SK-N-MC (cell line): ENCODE results near the gene CD99.
"Not testable (repeated sequence)": the region's sequence is repeated elsewhere in the genome, so short reads cannot be mapped to it uniquely, and the experiment has no call there.

Experiments
- DNase-seq: peaks from one replicate; pipeline ENCODE4 v3.0.0-alpha.2; 2011; ENCODE audit warnings: low read depth, low spot score
- H3K27ac ChIP-seq: fragments of 200-600 bp; sonication (generic); 2 replicates; pipeline ENCODE4 v1.5.1; 2016; ENCODE audit warnings: mixed run types
- H3K36me3 ChIP-seq: fragments of 200-600 bp; sonication (generic); 2 replicates; pipeline ENCODE4 v1.6.1; 2017; ENCODE audit warnings: antibody characterized with exemption, low read length, mixed read lengths; ENCODE audit not compliant: insufficient read depth
- H3K4me3 ChIP-seq: fragments of 200-600 bp; sonication (generic); 2 replicates; pipeline ENCODE4 v1.5.1; 2016
- H3K9ac ChIP-seq: fragments of 200-600 bp; sonication (generic); 2 replicates; pipeline ENCODE4 v1.8.0; 2017; ENCODE audit warnings: mixed run types, mixed read lengths; ENCODE audit not compliant: insufficient read length
- H3K9me3 ChIP-seq: fragments of 200-600 bp; sonication (generic); 2 replicates; pipeline ENCODE4 v1.6.1; 2017; ENCODE audit warnings: low read depth, mild to moderate bottlenecking, antibody characterized with exemption, low read length, moderate library complexity, mixed read lengths
- EZH2 ChIP-seq: fragments of 200-600 bp; sonication (generic); IDR thresholded peaks from one replicate; pipeline ENCODE4 v1.6.1; 2017; ENCODE audit warnings: antibody characterized with exemption
- FOXP2 ChIP-seq: optimal IDR thresholded peaks from 2 replicates; pipeline ENCODE3; 2011; ENCODE audit warnings: mild to moderate bottlenecking, moderate library complexity; ENCODE audit not compliant: insufficient read depth; ENCODE audit errors: extremely low read length, control extremely low read depth
- POLR2AphosphoS5 ChIP-seq: IDR thresholded peaks from 2 replicates; pipeline ENCODE4 v1.6.1; 2012; ENCODE audit warnings: mild to moderate bottlenecking, low read depth, low read length, borderline replicate concordance

The CD99 gene

GRCh38 chrX:2764766-2765548, 73.9 kb downstream of the CD99 start:
- Histone ChIP-seq H3K36me3 (peaks cover 10% of the 10 kb centered on the region), H3K27ac (peak overlapping the region; percentile 97), H3K4me3 (peak overlapping the region; percentile 6)
- not testable (repeated sequence) for H3K9ac ChIP-seq, H3K9me3 ChIP-seq
- TF ChIP-seq POLR2AphosphoS5, result peak; percentile 74; the same call in 1 of the 2 replicates
- DNase-seq, result peak; percentile 96

DNA sequence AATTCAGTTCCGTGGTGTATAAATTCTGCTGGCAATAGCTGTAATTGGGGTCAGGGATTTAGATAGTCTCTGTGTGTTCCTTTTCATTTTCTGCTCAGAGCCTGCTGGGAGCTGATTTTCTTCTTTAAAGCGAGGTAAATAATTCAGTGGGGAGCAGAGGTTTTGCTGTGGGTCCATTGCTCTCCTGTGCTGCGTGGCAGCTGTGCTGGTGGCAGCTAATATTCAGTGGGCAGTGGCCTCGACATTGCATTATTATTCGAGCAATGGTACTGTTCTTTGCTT, 74.4 kb downstream of the CD99 start:
- H3K9me3 ChIP-seq, result no peaks in the 10 kb centered on the region
- H3K27ac ChIP-seq, result peak overlapping the region; percentile 97
- no peak for DNase-seq
- peaks cover 16% of the 10 kb centered on the region for H3K36me3 ChIP-seq
- H3K9ac ChIP-seq, result peak overlapping the region; percentile 50
- TF ChIP-seq FOXP2 (no peak), EZH2 (no peak), POLR2AphosphoS5 (no peak; the same call in 1 of the 2 replicates)
- peak overlapping the region; percentile 6 for H3K4me3 ChIP-seq

DNA sequence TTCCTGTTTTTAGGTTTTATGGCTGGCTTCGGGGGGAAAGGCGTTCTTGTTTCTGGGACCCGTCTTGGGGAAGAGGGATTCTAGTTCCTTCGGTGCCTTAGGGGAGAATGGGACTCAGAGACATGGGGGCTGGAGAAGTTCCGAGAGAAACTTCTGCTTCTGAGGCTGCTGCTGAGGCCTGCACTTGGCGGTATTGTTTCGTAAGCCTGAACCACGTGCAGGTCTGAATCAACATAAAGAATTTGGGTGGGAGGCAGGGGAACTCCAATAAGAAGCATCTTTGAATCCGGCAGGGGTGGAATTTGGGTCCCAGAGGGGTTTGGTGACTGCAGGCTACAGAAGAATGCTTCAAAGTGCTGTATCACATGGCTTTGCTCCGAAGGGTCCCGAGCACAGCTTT, 75.8 kb downstream of the CD99 start:
- H3K27ac ChIP-seq, result peak overlapping the region; percentile 85
- peaks cover 21% of the 10 kb centered on the region for H3K36me3 ChIP-seq
- H3K9me3 ChIP-seq, result no peaks in the 10 kb centered on the region
- DNase-seq, result no peak
- peak overlapping the region; percentile 26 for H3K9ac ChIP-seq
- H3K4me3 ChIP-seq, result no peak overlapping the region
- TF ChIP-seq POLR2AphosphoS5, result no peak
- TF ChIP-seq FOXP2, result no peak
- TF ChIP-seq EZH2, result no peak

- DNase-seq, result no peak
- Histone ChIP-seq H3K9me3 (no peaks in the 10 kb centered on the region), H3K36me3 (peaks cover 21% of the 10 kb centered on the region), H3K4me3 (no peak overlapping the region), H3K9ac (no peak overlapping the region), H3K27ac (peak overlapping the region; percentile 85)
- TF ChIP-seq POLR2AphosphoS5 (no peak), FOXP2 (no peak), EZH2 (no peak)
These were observed 76.7 kb downstream of the CD99 start for GRCh38 chrX:2767631-2768455.

- DNase-seq, result no peak
- no peak for TF ChIP-seq EZH2
- no peak for TF ChIP-seq FOXP2
- no peak for TF ChIP-seq POLR2AphosphoS5
- Histone ChIP-seq H3K27ac (no peak overlapping the region), H3K9me3 (peaks cover under 1% of the 10 kb centered on the region; the same call in 1 of the 2 replicates), H3K36me3 (peaks cover 29% of the 10 kb centered on the region), H3K9ac (no peak overlapping the region), H3K4me3 (no peak overlapping the region)
These were observed 78.5 kb downstream of the CD99 start for GRCh38 chrX:2769615-2770014.

- H3K27ac ChIP-seq, H3K9me3 ChIP-seq, H3K9ac ChIP-seq, DNase-seq, H3K4me3 ChIP-seq: not testable (repeated sequence)
- peaks cover 37% of the 10 kb centered on the region for H3K36me3 ChIP-seq
These were observed 82.3 kb downstream of the CD99 start for GRCh38 chrX:2773166-2774055.

DNA sequence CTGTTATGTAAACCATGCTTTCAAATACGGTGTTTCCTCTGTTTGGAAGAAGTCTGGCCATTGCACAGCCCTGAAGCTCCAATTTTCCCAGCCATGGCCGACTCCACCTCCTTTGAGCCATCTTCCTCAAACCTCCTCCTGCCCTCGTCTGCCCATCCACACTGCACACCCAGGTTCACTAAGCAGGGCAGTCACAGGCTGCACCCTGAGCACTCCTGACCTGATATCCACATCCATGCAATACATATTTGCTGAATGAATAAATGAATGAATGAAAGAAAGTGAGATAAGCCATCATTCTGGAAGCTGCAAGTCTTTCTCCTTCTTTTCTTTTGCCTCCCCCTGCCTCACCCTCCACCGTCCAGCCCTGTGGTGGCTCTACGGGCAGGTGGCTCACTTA, 83.0 kb downstream of the CD99 start:
- DNase-seq, result no peak
- no peak overlapping the region for H3K27ac ChIP-seq
- no peak overlapping the region for H3K9ac ChIP-seq
- H3K9me3 ChIP-seq, result peaks cover 6% of the 10 kb centered on the region; the same call in 1 of the 2 replicates
- no peak overlapping the region for H3K4me3 ChIP-seq
- H3K36me3 ChIP-seq, result peaks cover 33% of the 10 kb centered on the region
- TF ChIP-seq EZH2 (no peak), POLR2AphosphoS5 (no peak), FOXP2 (no peak)

- no peak for DNase-seq
- peaks cover 27% of the 10 kb centered on the region for H3K36me3 ChIP-seq
- H3K9ac ChIP-seq, result no peak overlapping the region
- TF ChIP-seq EZH2, result no peak
- no peak for TF ChIP-seq POLR2AphosphoS5
- no peak for TF ChIP-seq FOXP2
- H3K9me3 ChIP-seq, result peaks cover 6% of the 10 kb centered on the region; the same call in 1 of the 2 replicates
- no peak overlapping the region for H3K4me3 ChIP-seq
- no peak overlapping the region for H3K27ac ChIP-seq
These were observed 83.7 kb downstream of the CD99 start for GRCh38 chrX:2774776-2775175.

DNA sequence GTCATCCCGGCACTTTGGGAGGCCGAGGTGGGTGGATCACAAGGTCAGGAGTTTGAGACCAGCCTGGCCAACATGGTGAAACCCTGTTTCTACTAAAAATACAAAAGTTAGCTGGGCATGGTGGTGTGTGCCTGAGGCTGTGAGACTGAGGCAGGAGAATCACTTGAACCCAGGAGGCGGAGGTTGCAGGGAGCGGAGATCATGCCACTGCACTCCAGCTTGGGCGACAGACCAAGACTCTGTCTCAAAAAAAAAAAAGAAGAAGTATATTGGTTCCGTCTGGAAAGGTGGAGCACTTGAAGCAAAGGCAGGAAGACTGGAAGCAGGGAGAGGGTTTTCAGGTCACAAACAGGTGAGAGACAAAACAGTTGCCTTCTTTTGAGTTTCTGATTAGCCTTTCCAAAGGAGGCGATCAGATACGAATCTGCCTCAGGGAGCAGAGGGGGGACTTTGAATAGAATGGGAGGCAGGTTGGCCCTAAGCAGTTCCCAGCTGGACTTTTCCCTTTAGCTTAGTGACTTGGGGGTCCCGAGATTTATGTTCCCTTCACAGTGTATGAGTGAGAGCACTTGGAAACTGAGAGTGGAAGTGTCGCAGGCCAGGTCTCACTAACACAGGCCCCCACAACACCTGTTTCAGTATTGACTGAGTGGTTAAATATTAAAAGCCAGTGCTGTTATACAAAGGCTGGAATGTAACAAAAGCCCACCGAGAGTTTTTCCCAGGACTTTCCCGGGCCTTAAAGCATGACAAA, 89.6 kb downstream of the CD99 start:
- not testable (repeated sequence) for H3K36me3 ChIP-seq, DNase-seq, H3K9ac ChIP-seq, H3K9me3 ChIP-seq, H3K4me3 ChIP-seq
- H3K27ac ChIP-seq, result peak overlapping the region; percentile 25; the same call in 1 of the 2 replicates
